Ramos (cell line): Measurements from ENCODE around the gene CSTPP1.

Source experiments
- in situ Hi-C: fragments of 300-500 bp; cut with MboI; formaldehyde crosslinking; loops from one replicate; pipeline ENCODE4 v1.14.3; 2022; ENCODE audit warnings: low sequenced_read_pairs; ENCODE audit not compliant: unreplicated experiment

The CSTPP1 gene

DNA sequence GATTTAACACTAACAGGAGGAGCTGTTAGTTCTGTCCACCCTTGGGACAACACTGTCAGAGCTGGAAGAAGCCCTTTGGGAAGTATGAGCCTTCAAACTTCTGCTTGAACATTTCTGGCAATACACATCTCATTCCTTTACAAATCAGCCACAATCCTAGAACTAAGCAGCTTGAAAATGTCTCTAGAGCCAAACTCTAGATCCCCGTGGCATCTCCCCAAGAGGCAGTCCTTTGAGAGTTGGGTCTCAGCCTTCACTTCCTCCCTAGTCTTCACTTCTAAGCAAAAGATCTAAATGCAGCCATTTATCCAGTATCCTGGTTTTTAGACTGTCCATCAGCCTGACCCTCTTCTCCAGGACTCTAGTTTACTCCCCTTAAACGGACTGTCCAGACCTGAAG is 213.2 kb downstream of the CSTPP1 start:
- in situ Hi-C loops, result loop anchor here (10.0 kb wide), 1 partner anchor 235 kb away; the partner anchor contains the start of gene LRP4

DNA sequence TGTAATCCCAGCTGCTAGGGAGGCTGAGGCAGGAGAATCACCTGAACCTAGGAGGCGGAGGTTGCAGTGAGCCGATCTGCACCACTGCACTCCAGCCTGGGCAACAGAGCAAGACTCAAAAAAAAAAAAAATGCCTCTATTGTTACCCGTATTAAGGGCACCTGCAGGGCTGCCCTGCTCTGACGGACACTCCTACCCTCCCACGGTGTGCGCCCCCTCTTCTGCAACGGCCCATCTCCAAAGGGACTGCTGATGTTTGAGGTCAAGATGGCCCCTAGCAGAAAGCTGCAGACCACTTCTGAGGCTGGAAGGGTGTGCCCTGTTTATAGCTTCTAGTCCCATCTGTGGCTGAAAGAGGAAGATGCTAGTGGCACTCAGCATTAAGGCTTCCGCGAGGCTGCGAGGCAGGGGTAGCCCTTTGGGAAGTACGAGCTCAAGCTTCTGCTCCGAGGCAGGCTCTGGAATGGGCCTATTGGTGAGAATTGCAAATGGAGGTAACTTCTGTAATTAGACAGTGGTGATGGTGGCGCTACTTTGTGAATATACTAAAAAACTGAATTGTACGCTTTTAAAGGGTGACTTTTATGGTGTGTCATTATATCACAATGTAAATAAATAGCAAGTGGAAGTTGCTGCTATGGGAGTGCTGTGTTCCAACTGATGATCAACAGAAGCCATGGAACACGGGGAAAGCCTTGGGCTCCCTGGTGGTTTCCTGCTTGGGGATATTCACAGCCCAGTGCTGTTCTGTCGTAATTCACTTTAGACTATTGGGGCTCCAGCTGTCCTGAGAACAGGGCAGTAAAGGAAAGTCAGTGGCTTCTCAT is 215.8 kb downstream of the CSTPP1 start:
- in situ Hi-C loops, result loop anchor here (10.0 kb wide), 1 partner anchor 238 kb away; the partner anchor contains the start of gene LRP4

DNA sequence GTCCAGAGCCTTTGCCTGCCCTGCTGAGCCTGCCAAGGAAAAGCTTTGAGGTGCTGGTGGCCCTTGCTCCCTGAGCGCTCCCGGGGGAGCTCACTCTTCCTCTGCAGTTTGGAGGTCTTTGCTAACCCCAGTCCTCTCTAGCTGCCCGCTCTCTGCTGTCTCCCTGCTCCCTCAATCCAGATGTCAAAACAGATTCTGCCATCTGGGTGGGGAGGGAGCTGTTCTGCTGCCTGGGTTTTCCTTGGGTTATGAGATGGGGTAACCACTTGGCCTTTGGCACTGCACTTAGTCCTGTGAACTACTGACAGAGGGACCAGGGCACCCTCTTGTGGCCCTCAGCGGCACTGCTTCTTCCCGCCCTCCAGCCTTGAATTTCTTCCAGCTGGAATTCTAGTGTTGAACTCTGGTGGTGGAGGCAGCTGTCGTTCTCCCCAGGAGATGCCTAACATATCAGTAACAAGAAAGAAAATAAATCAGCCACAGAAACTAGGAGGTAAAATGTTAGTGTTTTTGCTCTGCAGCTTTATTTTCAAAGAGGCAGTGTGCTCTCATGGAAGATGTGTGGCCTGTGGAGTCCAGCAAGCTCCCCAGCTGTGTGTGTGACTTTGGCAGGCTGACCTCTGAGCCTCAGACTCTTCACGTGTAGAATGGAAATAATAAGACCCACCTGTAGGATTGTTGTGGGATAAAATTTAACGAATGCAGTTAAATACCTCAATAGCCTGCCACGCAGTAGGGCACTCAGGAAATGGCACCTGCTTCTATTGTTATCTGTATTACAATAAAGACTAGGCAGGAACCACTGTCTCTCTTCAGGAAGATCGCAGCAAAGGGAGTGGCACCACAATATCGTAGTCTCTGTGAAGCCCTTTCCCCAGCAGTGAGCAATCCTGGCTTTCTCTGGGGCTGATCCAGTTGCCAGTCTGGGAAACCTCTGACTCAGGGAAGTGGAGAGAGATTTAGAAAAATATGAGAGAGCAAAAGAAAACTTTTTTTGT is 216.7 kb downstream of the CSTPP1 start:
- in situ Hi-C loops, result loop anchor here (10.0 kb wide), 1 partner anchor 238 kb away; the partner anchor contains the start of gene LRP4

DNA sequence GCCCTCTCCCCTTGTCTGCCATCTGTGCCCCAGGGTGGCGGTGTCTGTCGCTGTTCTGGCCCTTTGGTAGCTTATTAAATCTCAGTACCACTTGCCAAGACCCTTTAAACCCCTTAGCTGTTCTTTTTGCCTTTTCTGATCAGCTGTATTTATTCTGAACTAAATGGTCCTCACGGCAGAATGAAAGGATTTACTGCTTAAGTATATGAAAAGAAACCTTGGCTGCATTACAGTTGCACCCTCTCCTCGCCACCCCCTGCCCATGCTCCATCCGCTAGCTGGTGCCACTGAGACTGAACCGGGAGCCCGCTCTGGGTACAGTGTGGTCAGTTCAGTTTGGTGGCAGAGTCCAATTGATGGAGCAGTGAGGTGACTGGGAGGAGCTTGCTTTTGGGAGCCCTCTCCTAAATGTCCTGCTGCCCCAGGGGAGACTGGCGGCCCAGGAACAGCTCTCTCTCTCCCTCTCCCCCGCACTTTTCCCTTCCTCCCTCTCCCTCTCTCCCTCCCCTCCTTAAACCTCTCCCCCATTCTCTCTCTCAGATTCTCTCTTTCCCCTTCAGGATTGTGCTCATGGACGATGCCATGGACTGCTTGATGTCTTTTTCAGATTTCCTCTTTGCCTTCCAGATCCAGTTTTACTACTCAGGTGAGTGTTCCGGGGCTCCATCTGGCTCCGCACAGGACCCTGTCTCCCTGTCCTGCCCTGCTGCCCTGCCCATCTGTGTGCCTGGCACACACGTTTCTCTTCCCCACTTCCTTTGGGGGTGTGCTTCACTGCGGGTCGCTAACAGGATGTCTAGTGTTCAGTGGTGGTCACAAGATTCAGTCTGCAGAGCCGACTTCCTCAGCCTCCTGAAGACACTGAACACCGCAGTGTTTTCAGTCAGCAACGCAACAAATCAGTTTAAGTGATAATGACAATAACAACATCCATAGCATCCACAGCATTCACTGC is 218.3 kb downstream of the CSTPP1 start:
- in situ Hi-C loops, result loop anchor here (10.0 kb wide), 1 partner anchor 240 kb away; the partner anchor contains the start of gene LRP4

DNA sequence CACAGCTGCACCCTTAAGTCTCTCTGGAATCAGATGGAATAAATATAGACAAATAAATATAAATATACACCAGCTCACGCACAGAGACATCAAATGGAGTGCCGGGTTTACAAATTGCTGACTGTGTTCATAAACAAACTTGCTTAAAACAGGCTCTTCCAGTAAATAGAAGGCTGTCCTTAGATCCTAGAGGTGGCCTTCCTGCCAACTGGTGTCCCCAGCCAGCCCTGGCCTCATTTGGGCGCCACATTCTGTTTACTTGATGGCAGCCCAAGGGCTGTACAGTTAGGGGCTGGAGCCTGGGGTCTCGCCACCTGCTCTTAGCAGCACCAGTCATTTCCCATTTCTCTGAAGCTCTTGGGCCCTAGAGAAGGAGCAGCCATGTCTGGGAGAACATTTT is 219.3 kb downstream of the CSTPP1 start:
- in situ Hi-C loops, result loop anchor here (10.0 kb wide), 1 partner anchor 241 kb away; the partner anchor contains the start of gene LRP4

DNA sequence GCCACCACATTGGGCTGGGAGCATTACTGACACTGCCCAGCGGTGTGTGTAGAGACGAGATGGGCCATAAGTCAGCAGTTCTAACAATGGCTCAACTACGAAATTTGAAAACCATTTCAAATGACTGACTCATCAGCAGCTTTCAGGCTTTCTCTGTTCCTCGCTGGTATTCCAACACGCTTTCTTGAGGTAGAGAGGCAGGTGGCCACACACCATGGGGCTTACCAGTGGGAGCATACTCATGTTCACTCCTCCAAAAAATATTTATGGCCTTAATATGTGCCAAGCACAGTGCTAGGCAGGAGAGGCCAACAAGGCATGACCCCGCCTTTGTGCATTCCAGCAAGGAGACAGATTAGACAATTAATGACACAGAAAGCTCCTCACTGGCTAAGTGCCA is 219.8 kb downstream of the CSTPP1 start:
- in situ Hi-C loops, result loop anchor here (10.0 kb wide), 1 partner anchor 242 kb away; the partner anchor contains the start of gene LRP4

DNA sequence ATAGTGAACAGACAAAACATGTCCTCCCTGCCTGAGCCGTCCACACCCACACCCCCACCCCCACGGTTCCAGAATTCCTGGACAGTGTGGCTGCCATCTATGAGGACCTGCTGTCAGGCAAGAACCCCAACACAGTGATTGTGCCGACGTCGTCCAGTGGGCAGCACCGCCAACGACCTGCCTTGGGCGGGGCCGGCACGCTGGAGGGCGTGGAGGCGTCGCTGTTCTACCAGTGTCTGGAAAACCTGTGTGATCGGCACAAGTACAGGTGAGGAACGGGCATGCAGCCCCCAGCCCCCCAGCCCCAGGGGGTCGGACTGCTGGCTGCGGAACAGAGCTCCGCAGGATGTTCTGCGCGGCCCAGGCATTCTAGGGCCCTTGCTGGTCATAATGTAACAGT is 220.4 kb downstream of the CSTPP1 start:
- in situ Hi-C loops, result loop anchor here (10.0 kb wide), 1 partner anchor 242 kb away; the partner anchor contains the start of gene LRP4

DNA sequence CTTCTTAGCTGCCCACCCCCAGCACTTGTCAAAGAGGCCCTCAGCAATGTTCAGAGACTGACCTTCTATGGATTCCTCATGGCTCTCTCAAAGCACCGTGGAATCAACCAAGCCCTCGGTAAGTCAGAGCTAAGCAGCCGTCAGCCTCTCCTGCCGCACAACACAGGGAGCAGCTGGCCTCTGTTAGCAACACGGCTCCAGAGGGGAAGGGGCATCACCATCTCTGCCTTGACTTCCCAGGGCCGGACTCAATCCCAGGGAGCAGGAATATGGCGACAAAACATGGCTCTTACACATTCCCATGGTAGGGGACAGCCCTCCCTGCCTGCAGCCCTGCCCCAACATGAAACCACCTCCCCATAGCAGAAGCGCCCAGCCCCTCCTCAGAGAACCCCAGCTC is 221.2 kb downstream of the CSTPP1 start:
- in situ Hi-C loops, result loop anchor here (10.0 kb wide), 1 partner anchor 243 kb away; the partner anchor contains the start of gene LRP4

DNA sequence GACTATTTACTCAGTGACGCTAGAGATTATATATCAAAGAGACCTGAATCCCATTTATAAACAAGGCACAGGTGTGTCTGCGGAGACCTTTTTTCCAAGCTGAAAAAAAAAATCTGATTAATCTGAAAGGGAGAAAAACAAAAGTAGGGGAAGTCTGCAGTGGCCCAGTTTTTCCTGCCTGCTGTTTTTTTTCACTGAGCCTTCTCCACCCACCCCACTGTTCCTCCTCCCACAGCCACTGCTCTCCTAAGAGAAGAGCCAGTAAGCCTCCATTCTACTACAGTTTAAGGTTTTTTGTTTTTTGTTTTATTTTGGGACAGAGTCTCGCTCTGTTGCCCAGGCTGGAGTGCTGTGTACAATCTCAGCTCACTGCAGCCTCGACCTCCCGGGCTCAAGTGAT is 221.7 kb downstream of the CSTPP1 start:
- in situ Hi-C loops, result loop anchor here (10.0 kb wide), 1 partner anchor 243 kb away; the partner anchor contains the start of gene LRP4

DNA sequence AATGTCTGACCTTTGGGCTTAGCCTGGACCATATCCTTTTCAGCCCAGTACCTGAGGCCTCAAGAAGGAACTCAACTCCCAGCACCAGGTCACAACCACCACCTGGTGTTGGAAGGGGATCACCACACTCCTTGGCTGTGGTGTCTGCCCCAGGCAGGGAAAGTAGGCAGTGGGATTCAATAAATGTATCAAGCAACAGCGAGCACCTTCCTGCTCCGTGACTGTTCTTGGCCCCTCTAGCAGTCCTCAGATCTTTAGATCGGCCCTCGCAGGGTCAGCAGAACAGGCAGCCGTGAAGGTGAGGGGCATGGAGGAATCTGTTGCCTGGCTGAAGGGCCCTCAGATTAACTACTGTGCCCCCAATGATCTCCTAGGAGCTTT is 224.2 kb downstream of the CSTPP1 start:
- in situ Hi-C loops, result loop anchor here (5.0 kb wide), 1 partner anchor 273 kb away; no protein-coding TSS in a partner anchor

DNA sequence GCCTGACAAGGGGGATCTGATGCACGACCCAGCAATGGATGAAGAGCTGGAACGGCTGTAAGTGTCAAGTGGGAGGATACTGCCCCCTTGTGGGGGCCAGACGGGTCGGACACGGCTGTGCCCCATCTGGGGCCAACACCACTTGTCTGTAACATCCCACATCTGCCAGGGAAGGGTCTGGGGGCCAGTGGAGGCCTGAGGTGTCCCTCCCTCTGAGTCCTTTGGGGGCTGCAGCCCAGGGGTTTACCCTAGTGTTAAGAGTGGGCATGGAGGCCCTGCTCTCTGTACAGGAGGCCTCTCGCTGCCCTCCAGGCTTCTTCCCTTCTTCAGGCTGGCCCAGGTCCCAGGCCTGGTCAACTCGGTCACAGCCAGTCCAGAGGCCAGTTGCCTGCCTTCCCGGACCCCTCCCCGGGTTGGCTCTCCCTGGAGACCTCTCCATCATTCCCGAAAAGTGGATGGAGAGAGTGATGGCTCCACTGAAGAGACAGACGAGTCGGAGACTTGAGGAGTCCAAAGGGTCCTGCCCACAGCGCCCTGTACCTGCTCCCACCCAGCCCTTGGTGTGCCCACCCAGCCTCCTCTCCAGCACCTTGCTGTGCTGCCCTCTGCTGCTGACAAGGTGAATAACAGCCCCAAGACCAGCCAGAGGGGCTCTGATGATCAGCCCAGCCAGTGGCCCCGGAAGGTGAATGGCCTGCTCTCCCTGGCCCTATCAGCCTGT is 224.7 kb downstream of the CSTPP1 start:
- in situ Hi-C loops, result loop anchor here (5.0 kb wide), 1 partner anchor 274 kb away; no protein-coding TSS in a partner anchor

DNA sequence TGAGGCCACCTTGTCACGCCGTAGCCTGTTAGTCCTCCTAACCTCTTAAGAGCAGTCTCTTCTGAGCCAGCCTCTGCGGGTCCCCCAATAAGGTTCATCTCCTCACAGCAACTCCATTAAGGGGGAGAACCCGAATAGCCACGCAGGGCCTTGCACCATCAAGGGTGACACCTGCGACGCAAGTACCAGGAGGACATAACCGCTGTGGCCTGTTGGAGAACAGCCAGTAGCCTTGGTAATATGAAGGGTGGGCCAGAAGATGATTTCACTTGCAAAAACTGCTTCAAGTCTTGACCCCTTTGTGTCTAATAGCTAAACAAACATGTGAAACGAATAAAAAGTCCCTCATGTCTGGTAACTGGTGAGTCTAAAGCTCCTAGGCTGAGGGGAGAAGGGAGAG is 225.3 kb downstream of the CSTPP1 start:
- in situ Hi-C loops, result loop anchor here (5.0 kb wide), 1 partner anchor 275 kb away; no protein-coding TSS in a partner anchor

DNA sequence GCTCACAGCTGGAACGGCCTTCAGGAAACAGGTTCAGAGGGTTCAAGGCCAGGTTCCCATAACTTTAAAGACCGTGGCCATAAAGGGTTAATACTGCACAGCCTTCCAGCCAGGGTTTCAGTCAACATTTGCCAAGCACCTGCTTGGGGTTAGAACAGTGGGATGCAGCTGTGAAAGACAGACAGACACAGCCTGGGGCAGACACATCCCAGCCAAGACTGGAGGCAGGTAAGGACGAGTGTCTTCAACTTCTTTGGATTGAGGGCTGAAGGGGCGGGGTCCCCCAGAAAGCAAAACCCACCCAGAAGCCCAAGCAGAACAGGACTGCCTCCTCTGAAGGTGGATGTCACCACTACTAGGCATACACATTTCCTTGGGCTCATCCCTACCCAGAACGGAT is 225.9 kb downstream of the CSTPP1 start:
- in situ Hi-C loops, result loop anchor here (5.0 kb wide), 1 partner anchor 275 kb away; no protein-coding TSS in a partner anchor

DNA sequence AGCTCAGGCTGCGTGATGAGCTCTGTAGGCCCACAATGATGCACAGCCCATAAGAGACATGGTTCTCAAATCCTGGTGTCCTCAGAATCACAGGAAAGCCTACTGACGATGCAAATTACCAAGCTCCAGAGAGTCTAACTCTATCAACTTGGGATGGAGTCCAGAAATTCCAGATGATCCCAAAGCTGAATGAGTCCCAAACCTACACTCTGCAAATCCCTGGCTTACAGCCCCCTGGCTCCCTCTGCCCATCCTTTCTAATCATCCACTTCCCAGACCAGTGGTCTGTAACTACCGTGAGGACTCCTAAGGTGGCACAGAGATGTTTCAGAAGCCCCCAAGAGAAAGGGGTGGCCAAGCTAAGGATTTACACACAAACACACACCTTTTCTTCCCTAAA is 226.6 kb downstream of the CSTPP1 start:
- in situ Hi-C loops, result loop anchor here (5.0 kb wide), 1 partner anchor 276 kb away; no protein-coding TSS in a partner anchor

DNA sequence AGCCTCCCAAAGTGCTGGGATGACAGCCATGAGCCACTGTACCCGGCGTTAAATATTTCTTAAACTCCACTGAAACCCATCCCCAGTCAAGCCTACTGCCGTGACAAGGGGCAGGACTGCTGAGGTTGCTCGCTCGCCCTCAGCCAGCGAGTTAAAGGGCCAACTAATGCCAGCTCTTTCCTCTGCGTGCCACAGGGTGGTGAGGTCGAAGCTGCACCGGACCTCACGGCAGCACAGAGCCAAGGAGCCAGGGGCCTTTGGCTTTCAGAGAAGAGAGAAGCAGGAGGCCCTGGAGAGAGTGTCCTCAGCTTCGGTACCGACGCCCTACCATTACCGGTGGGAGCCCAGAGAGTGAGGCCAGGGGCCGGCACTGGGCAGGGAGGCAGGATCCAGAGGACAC is 227.3 kb downstream of the CSTPP1 start:
- in situ Hi-C loops, result loop anchor here (5.0 kb wide), 1 partner anchor 277 kb away; no protein-coding TSS in a partner anchor

DNA sequence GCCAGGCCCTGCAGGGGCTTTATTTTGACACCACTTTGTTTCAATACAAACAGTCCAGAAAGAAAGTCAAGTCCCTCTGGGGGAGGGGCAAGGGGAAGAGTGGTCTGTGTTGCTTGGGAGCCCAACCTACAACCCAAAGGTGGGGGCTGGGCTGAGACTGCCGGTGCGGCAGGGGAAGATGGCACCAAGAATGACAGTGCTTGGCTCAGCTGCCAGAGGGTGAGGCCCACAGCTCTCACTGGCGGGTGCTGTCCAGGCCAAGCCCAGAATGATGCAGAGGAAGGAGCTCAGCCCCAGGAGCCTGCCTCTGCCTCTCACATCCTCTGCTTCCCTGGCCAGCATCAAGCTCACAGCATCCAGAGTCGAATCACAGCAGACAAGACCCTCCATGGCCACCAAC is 227.8 kb downstream of the CSTPP1 start:
- in situ Hi-C loops, result loop anchor here (5.0 kb wide), 1 partner anchor 277 kb away; no protein-coding TSS in a partner anchor

DNA sequence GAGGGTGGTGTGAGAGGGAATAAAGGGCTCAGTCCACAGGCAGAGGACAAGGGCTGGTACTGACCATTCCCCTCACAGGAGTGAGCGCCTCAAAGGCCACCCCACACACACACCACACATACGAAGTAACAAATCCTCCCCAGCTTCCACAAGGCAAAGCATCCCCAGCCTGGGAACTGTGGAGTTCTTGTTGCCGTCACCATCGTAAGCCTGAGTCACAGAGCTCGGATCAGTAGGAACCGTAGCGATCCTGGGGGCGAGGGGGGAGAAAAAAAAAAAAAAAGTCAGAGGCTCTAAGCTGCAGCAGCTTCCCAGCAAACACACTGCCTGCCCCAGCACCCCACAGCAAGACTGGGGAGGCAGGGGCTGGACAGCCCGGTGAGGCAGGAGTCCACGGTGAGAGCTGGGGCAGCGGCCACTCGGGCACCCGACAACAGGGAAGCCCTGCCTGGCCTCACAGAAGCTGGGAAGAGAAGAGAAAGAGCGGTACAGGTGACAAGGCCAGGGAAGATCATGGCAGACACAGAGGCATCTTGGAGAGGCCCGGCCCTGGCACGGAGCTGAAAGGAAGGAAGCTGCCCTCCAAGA is 228.8 kb downstream of the CSTPP1 start:
- in situ Hi-C loops, result no loop called here

DNA sequence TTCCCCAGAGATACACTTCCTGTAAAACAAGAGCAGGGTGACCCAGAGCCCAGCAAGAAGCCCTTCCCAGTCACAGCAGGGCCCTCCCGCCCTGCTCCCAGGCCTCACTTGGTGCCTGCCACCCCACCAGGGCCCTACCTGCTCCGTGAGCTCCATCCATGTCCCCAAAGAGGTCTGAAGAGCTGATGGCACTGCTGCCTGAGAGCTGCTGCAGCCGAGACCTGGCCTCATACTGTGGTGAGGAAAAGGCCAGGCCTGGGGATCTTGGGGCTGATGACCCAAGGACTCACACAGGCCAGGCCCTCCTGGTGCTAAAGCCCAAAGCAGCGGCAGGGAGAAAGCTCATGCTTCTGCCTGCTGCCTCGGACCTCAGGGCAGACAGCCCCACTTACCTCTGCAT is 229.8 kb downstream of the CSTPP1 start:
- in situ Hi-C loops, result no loop called here
